ENCODE results near the gene OSER1. TPM values are rescaled to one million over a fixed set of nuclear protein-coding genes. Genes with fewer than 3 reads are reported as not detected.

The OSER1 gene
- total RNA-seq, 1 experiment from 2014 or later: 35.7 TPM

DNA sequence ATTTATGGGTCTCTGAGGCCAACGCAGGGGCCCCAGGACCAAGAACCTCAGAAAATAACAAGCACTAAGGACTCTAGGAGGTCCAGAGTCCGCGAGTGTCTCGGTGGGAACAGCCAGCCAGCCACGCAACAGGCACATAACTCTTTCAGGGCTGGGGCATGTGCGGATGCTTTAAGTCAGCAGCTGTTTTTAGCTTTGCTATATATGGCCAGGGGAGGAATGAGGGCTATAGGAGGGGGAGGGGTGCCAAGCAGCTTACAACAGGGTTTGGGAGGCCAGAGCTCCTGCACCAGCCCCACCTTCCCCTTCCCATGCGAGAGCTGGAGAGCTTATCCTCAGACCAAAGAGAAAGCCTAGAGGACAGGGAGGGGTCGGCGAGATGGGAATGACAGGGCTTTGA is 29.8 kb downstream of the OSER1 start:
- H2BK5ac ChIP-seq (ENCODE audit: insufficient read length, low read length): no peak overlapping the region
- no peak overlapping the region for H3K56ac ChIP-seq (ENCODE audit: insufficient read length, low read depth, low read length)
- H3K27me3 Mint-ChIP-seq (ENCODE audit: low read depth): peaks cover 1% of the 10 kb centered on the region; the same call in 1 of the 2 replicates
- H4K8ac ChIP-seq (replicated peaks; ENCODE audit: insufficient read length, low read depth, low read length): no peak overlapping the region
- no peak overlapping the region for H3K4ac ChIP-seq (ENCODE audit: low read depth, low read length)
- H3K27ac ChIP-seq (ENCODE audit: insufficient read length, low read depth, low read length): no peak overlapping the region
- no peaks in the 10 kb centered on the region for H3K27me3 ChIP-seq (ENCODE audit: insufficient read depth, low read length)
- no peaks in the 10 kb centered on the region for H3K79me2 ChIP-seq (ENCODE audit: insufficient read depth, low read length)
- no CpG with 5 or more reads among the region's 9 CpGs for WGBS (ENCODE audit: extremely low coverage, insufficient read length, low lambda C conversion rate)
- no peak overlapping the region; the same call in 1 of the 2 replicates for H3K14ac ChIP-seq (ENCODE audit: insufficient read depth, low read length)
- no peak overlapping the region for H2AFZ ChIP-seq (ENCODE audit: low read length)
- peaks cover 13 to 14% of the 10 kb centered on the region in 2 experiments for H3K4me1 Mint-ChIP-seq
- no peak overlapping the region for H3K4me3 Mint-ChIP-seq
- no peak overlapping the region for H4K5ac ChIP-seq (ENCODE audit: insufficient read length, low read depth, low read length)
- H2BK20ac ChIP-seq (ENCODE audit: low read depth, low read length, poor library complexity, severe bottlenecking): no peak overlapping the region
- H2BK15ac ChIP-seq (ENCODE audit: low read depth, low read length): no peak overlapping the region
- no peaks in the 10 kb centered on the region for H3K23me2 ChIP-seq (ENCODE audit: insufficient read length, low read depth, low read length, poor library complexity, severe bottlenecking)
- H4K91ac ChIP-seq (ENCODE audit: insufficient read length, low read depth, low read length): no peak overlapping the region
- H3K79me1 ChIP-seq (ENCODE audit: insufficient read depth, low read depth, low read length, poor library complexity, severe bottlenecking): no peaks in the 10 kb centered on the region
- H3K18ac ChIP-seq (ENCODE audit: insufficient read length, low read depth, low read length): no peak overlapping the region
- no peaks in the 10 kb centered on the region for H3K36me3 Mint-ChIP-seq (ENCODE audit: insufficient read depth in 1 of 3, low read depth in 3 of 3)
- no peak overlapping the region for H3K23ac ChIP-seq (ENCODE audit: insufficient read length, low read depth, low read length)
- H2AK5ac ChIP-seq (ENCODE audit: insufficient read length, low read length): no peak overlapping the region
- TF ChIP-seq, protein P1, sequence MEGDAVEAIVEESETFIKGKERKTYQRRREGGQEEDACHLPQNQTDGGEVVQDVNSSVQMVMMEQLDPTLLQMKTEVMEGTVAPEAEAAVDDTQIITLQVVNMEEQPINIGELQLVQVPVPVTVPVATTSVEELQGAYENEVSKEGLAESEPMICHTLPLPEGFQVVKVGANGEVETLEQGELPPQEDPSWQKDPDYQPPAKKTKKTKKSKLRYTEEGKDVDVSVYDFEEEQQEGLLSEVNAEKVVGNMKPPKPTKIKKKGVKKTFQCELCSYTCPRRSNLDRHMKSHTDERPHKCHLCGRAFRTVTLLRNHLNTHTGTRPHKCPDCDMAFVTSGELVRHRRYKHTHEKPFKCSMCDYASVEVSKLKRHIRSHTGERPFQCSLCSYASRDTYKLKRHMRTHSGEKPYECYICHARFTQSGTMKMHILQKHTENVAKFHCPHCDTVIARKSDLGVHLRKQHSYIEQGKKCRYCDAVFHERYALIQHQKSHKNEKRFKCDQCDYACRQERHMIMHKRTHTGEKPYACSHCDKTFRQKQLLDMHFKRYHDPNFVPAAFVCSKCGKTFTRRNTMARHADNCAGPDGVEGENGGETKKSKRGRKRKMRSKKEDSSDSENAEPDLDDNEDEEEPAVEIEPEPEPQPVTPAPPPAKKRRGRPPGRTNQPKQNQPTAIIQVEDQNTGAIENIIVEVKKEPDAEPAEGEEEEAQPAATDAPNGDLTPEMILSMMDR (conservative IDR thresholded peaks at IDR 0.05): no peak
- H3K27ac Mint-ChIP-seq: peak overlapping the region in 1 of 3 experiments; percentile 93; a peak in 1 of 7 replicates
- no peaks in the 10 kb centered on the region for H4K20me1 ChIP-seq (ENCODE audit: control insufficient read depth, insufficient read depth, insufficient read length)
- no peaks in the 10 kb centered on the region for H3K9me3 ChIP-seq (ENCODE audit: control insufficient read depth, low read depth, low read length)
- no peak overlapping the region for H3K4me2 ChIP-seq (ENCODE audit: insufficient read depth, insufficient read length, low read length)
- no peak overlapping the region for H2BK12ac ChIP-seq (ENCODE audit: insufficient read length, low read depth, low read length)
- no peak for DNase-seq
- no peak overlapping the region for H3T11ph ChIP-seq (ENCODE audit: low read length)
- no peak overlapping the region for H3K9ac ChIP-seq (ENCODE audit: extremely low read depth, insufficient read length, low read length)
- H3K4me1 ChIP-seq (ENCODE audit: insufficient read depth, low read length): peaks cover 5% of the 10 kb centered on the region; the same call in 1 of the 2 replicates
- no peak overlapping the region for H2BK120ac ChIP-seq (ENCODE audit: low read depth, low read length, poor library complexity, severe bottlenecking)
- H3K9me3 Mint-ChIP-seq: no peaks in the 10 kb centered on the region
